Uterus (tissue), 4 donors: Measurements from ENCODE around the gene FUCA2. TPM values are rescaled to one million over a fixed set of nuclear protein-coding genes. Genes with fewer than 3 reads are reported as not detected.

ENCODE experiments used
- DNase-seq, 2 donors: peaks; one replicate each; pipeline ENCODE4 v3.0.0-alpha.2; 2019 to 2020
- H3K27ac ChIP-seq, 2 donors: fragments of 200-600 bp; sonication (generic); 1 replicate in 1 of 2; 2 replicates in 1 of 2; pipeline ENCODE4 v1.5.1; 2016 to 2018
- H3K27me3 ChIP-seq, 2 donors: fragments of 200-600 bp; sonication (generic); one replicate each; pipeline ENCODE4 v1.5.1; 2018 to 2019; ENCODE audit warnings: control low read depth in 1 of 2
- H3K36me3 ChIP-seq, 2 donors: fragments of 200-600 bp; sonication (generic); one replicate each; pipeline ENCODE4 v1.5.1; 2019; ENCODE audit warnings: control low read depth in 1 of 2
- H3K4me1 ChIP-seq, 2 donors: fragments of 200-600 bp; sonication (generic); one replicate each; pipeline ENCODE4 v1.5.1; 2018 to 2019; ENCODE audit warnings: control low read depth in 1 of 2
- H3K4me3 ChIP-seq, 2 donors: fragments of 200-600 bp; sonication (generic); 1 replicate in 1 of 2; 2 replicates in 1 of 2; pipeline ENCODE4 v1.5.1; 2018 to 2019; ENCODE audit warnings: mild to moderate bottlenecking in 1 of 2
- H3K9me3 ChIP-seq, 2 donors: fragments of 200-600 bp; sonication (generic); one replicate each; pipeline ENCODE4 v1.5.1; 2019; ENCODE audit warnings: control low read depth in 1 of 2
- CTCF ChIP-seq, 4 experiments: fragments of 200-600 bp in 2 of 4; fragments of 450-650 bp in 2 of 4; sonication (generic) in 2 of 4; IDR thresholded peaks; one replicate each; pipeline ENCODE4 v1.5.1; 2016 to 2019; ENCODE audit warnings: antibody characterized with exemption in 4 of 4, mild to moderate bottlenecking in 2 of 4, moderate library complexity in 1 of 4
- POLR2A ChIP-seq, 2 donors: fragments of 450-650 bp; IDR thresholded peaks; one replicate each; pipeline ENCODE4 v1.6.1; 2016; ENCODE audit warnings: antibody characterized with exemption in 2 of 2, mild to moderate bottlenecking in 1 of 2, moderate library complexity in 1 of 2
- intact Hi-C: fragments of 100-400 bp; cut with DNase I; formaldehyde crosslinking; loops from one replicate; pipeline ENCODE4 v1.15.1; 2023; ENCODE audit warnings: low total_unique reads
- total RNA-seq, 4 donors: library from RNA; depleted of rRNA in 3 of 4; stranded (reverse); fragments of >200 nt in 3 of 4; gene quantifications; one replicate each; pipeline versions ENCODE4 v1.1.0 to v1.2.4, GENCODE V29; 2014 to 2023
- donor health status: DM: yes; HTN: yes; CAD: no.

FUCA2 gene
- total RNA-seq, 4 donors from 2014 or later = 15.9 to 35.7 (median 21.1) TPM

GRCh38 chr6:143540192-143540591 is 28.7 kb upstream of the FUCA2 start:
- TF ChIP-seq CTCF (IDR thresholded peaks at IDR 0.05) (no peak), POLR2A (IDR thresholded peaks at IDR 0.05) (no peak)
- Histone ChIP-seq H3K4me3 (no peak overlapping the region), H3K9me3 (no peaks in the 10 kb centered on the region), H3K27me3 (no peaks in the 10 kb centered on the region), H3K36me3 (no peaks in the 10 kb centered on the region), H3K4me1 (no peaks in the 10 kb centered on the region), H3K27ac (no peak overlapping the region)
- intact Hi-C loops = no loop called here
- DNase-seq = no peak

GRCh38 chr6:143539734-143540133 is 28.2 kb upstream of the FUCA2 start:
- H3K27me3 ChIP-seq = no peaks in the 10 kb centered on the region
- no peak for DNase-seq
- intact Hi-C loops = no loop called here

GRCh38 chr6:143539106-143539505 is 27.6 kb upstream of the FUCA2 start:
- DNase-seq = no peak
- Histone ChIP-seq H3K4me1 (no peaks in the 10 kb centered on the region), H3K27ac (no peak overlapping the region), H3K36me3 (no peaks in the 10 kb centered on the region), H3K9me3 (no peaks in the 10 kb centered on the region), H3K4me3 (no peak overlapping the region), H3K27me3 (no peaks in the 10 kb centered on the region)
- intact Hi-C loops = no loop called here
- TF ChIP-seq CTCF (IDR thresholded peaks at IDR 0.05) (no peak), POLR2A (IDR thresholded peaks at IDR 0.05) (no peak)

More at GRCh38 chr6:143539734-143540133, 28.2 kb upstream of the FUCA2 start:
- Histone ChIP-seq H3K4me1 (no peaks in the 10 kb centered on the region), H3K9me3 (no peaks in the 10 kb centered on the region), H3K27ac (no peak overlapping the region), H3K36me3 (no peaks in the 10 kb centered on the region), H3K4me3 (no peak overlapping the region)
- TF ChIP-seq POLR2A (IDR thresholded peaks at IDR 0.05) (no peak), CTCF (IDR thresholded peaks at IDR 0.05) (no peak)

- no peak overlapping the region for H3K27ac ChIP-seq
- TF ChIP-seq CTCF (IDR thresholded peaks at IDR 0.05) (no peak), POLR2A (IDR thresholded peaks at IDR 0.05) (no peak)
- DNase-seq = no peak
- intact Hi-C loops = no loop called here
- H3K4me3 ChIP-seq = no peak overlapping the region
- no peaks in the 10 kb centered on the region for H3K4me1 ChIP-seq
- H3K36me3 ChIP-seq = no peaks in the 10 kb centered on the region
- H3K9me3 ChIP-seq = no peaks in the 10 kb centered on the region
- H3K27me3 ChIP-seq = no peaks in the 10 kb centered on the region
Observed at GRCh38 chr6:143538374-143538773, 26.9 kb upstream of the FUCA2 start.

- Histone ChIP-seq H3K4me1 (no peaks in the 10 kb centered on the region), H3K27me3 (no peaks in the 10 kb centered on the region), H3K36me3 (no peaks in the 10 kb centered on the region), H3K27ac (peak overlapping the region in 1 of 2 donors; percentile 73), H3K9me3 (no peaks in the 10 kb centered on the region), H3K4me3 (peak overlapping the region; percentile 42 to 53)
- TF ChIP-seq CTCF (IDR thresholded peaks at IDR 0.05) = peak in 1 of 4 experiments; percentile 36
- TF ChIP-seq POLR2A (IDR thresholded peaks at IDR 0.05) = no peak
- intact Hi-C loops = no loop called here
- peak; percentile 23 to 40 for DNase-seq
Observed at GRCh38 chr6:143536866-143537691, 25.6 kb upstream of the FUCA2 start.
